Ishikawa (cell line): ENCODE measurements around the gene ABCC5.

Source experiments
- EP300 ChIP-seq: IDR thresholded peaks from 2 replicates; pipeline ENCODE4 v1.6.1; 2012; ENCODE audit warnings: borderline replicate concordance
- TF ChIP-seq, protein P1 (sequence below): IDR thresholded peaks from 2 replicates; pipeline ENCODE4 v1.6.1; 2012; ENCODE audit warnings: low read depth, mild to moderate bottlenecking
- TF ChIP-seq, protein P2 (sequence below): IDR thresholded peaks from 2 replicates; pipeline ENCODE4 v1.6.1; 2012

- TF ChIP-seq, protein P1, sequence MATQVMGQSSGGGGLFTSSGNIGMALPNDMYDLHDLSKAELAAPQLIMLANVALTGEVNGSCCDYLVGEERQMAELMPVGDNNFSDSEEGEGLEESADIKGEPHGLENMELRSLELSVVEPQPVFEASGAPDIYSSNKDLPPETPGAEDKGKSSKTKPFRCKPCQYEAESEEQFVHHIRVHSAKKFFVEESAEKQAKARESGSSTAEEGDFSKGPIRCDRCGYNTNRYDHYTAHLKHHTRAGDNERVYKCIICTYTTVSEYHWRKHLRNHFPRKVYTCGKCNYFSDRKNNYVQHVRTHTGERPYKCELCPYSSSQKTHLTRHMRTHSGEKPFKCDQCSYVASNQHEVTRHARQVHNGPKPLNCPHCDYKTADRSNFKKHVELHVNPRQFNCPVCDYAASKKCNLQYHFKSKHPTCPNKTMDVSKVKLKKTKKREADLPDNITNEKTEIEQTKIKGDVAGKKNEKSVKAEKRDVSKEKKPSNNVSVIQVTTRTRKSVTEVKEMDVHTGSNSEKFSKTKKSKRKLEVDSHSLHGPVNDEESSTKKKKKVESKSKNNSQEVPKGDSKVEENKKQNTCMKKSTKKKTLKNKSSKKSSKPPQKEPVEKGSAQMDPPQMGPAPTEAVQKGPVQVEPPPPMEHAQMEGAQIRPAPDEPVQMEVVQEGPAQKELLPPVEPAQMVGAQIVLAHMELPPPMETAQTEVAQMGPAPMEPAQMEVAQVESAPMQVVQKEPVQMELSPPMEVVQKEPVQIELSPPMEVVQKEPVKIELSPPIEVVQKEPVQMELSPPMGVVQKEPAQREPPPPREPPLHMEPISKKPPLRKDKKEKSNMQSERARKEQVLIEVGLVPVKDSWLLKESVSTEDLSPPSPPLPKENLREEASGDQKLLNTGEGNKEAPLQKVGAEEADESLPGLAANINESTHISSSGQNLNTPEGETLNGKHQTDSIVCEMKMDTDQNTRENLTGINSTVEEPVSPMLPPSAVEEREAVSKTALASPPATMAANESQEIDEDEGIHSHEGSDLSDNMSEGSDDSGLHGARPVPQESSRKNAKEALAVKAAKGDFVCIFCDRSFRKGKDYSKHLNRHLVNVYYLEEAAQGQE: no peak
- TF ChIP-seq EP300: no peak
- TF ChIP-seq, protein P2, sequence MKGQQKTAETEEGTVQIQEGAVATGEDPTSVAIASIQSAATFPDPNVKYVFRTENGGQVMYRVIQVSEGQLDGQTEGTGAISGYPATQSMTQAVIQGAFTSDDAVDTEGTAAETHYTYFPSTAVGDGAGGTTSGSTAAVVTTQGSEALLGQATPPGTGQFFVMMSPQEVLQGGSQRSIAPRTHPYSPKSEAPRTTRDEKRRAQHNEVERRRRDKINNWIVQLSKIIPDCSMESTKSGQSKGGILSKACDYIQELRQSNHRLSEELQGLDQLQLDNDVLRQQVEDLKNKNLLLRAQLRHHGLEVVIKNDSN: no peak
Observed at GRCh38 chr3:184029443-184029842, 11.8 kb upstream of the ABCC5 start.
